Keratinocyte (primary cell): Measurements from ENCODE around the gene UTP14C. TPM values are rescaled to one million over a fixed set of nuclear protein-coding genes. Genes with fewer than 3 reads are reported as not detected.
"Not testable (repeated sequence)": the region's sequence is repeated elsewhere in the genome, so short reads cannot be mapped to it uniquely, and the experiment has no call there.

Source experiments
- DNase-seq: peaks from one replicate; pipeline ENCODE4 v3.0.0-alpha.2; 2011; ENCODE audit warnings: low read depth, missing footprints, low spot score
- FAIRE-seq: peaks from 2 replicates; lab custom pipeline; 2011; peaks lifted over from hg19 to GRCh38; lab: Jason Lieb, UNC
- H2AFZ ChIP-seq: 2 replicates; pipeline ENCODE4 v1.6.0; 2012; ENCODE audit warnings: low read length, control low read depth, inconsistent platforms; ENCODE audit not compliant: control insufficient read depth
- H3K27ac ChIP-seq: 2 replicates; pipeline ENCODE4 v1.5.1; 2011; ENCODE audit warnings: low read length; ENCODE audit not compliant: control insufficient read depth, insufficient read depth
- H3K27me3 ChIP-seq: 3 replicates; pipeline ENCODE4 v1.6.0; 2011; ENCODE audit warnings: low read length; ENCODE audit not compliant: control insufficient read depth, insufficient read depth; ENCODE audit errors: extremely low read depth
- H3K36me3 ChIP-seq, 2 experiments: 2 replicates in 1 of 2; 3 replicates in 1 of 2; pipeline ENCODE4 v1.5.1; 2011; ENCODE audit warnings: low read length in 2 of 2, mild to moderate bottlenecking in 1 of 2; ENCODE audit not compliant: control insufficient read depth in 2 of 2, insufficient read depth in 2 of 2; ENCODE audit errors: extremely low read depth in 1 of 2
- H3K4me1 ChIP-seq: 3 replicates; pipeline ENCODE4 v1.5.1; 2011; ENCODE audit warnings: low read length; ENCODE audit not compliant: control insufficient read depth, insufficient read depth; ENCODE audit errors: extremely low read depth
- H3K4me2 ChIP-seq: 3 replicates; pipeline ENCODE4 v1.6.0; 2011; ENCODE audit warnings: low read depth, low read length; ENCODE audit not compliant: control insufficient read depth, insufficient read depth; ENCODE audit errors: extremely low read depth
- H3K4me3 ChIP-seq, 3 experiments: fragments of 200-600 bp in 1 of 3; sonication (generic) in 1 of 3; 2 replicates in 2 of 3; 3 replicates in 1 of 3; pipeline ENCODE4 v1.5.1; 2011 to 2016; ENCODE audit warnings: low read length in 3 of 3, mild to moderate bottlenecking in 3 of 3, control low read depth in 2 of 3, inconsistent platforms in 1 of 3, low read depth in 1 of 3, mixed read lengths in 1 of 3, mixed run types in 1 of 3, moderate library complexity in 1 of 3; ENCODE audit not compliant: control insufficient read depth in 2 of 3, insufficient read depth in 2 of 3; ENCODE audit errors: extremely low read depth in 1 of 3
- H3K79me2 ChIP-seq: 2 replicates; pipeline ENCODE4 v1.6.0; 2012; ENCODE audit warnings: low read length; ENCODE audit not compliant: control insufficient read depth, insufficient read depth
- H3K9ac ChIP-seq: 3 replicates; pipeline ENCODE4 v1.6.0; 2011; ENCODE audit warnings: low read length; ENCODE audit not compliant: control insufficient read depth, insufficient read depth; ENCODE audit errors: extremely low read depth
- H3K9me1 ChIP-seq: 3 replicates; pipeline ENCODE4 v1.6.0; 2011; ENCODE audit warnings: low read length; ENCODE audit not compliant: control insufficient read depth, insufficient read depth; ENCODE audit errors: extremely low read depth
- H3K9me3 ChIP-seq: 2 replicates; pipeline ENCODE4 v1.5.1; 2012; ENCODE audit warnings: low read depth, low read length; ENCODE audit not compliant: control insufficient read depth
- H4K20me1 ChIP-seq: 3 replicates; pipeline ENCODE4 v1.6.0; 2011; ENCODE audit warnings: low read length; ENCODE audit not compliant: control insufficient read depth, insufficient read depth; ENCODE audit errors: extremely low read depth
- CTCF ChIP-seq, 3 experiments: IDR thresholded peaks in 1 of 3; conservative IDR thresholded peaks in 1 of 3; optimal IDR thresholded peaks in 1 of 3; 2 replicates in 2 of 3; 3 replicates in 1 of 3; pipeline versions ENCODE3 to v1.5.1; 2011; ENCODE audit warnings: low read length in 3 of 3, mild to moderate bottlenecking in 3 of 3, moderate library complexity in 2 of 3, control low read depth in 1 of 3, inconsistent platforms in 1 of 3; ENCODE audit not compliant: insufficient read depth in 2 of 3; ENCODE audit errors: extremely low read depth in 1 of 3
- EZH2 ChIP-seq: IDR thresholded peaks from one replicate; pipeline ENCODE4 v1.6.1; 2012; ENCODE audit warnings: inconsistent platforms, mild to moderate bottlenecking, low read length, moderate library complexity
- dilution Hi-C: fragments of 300-500 bp; cut with MboI; formaldehyde crosslinking; loops from one replicate; pipeline ENCODE4 v1.7.0; 2020; ENCODE audit warnings: low sequenced_read_pairs; ENCODE audit not compliant: extremely low pct_ligation_motif_present
- polyA plus RNA-seq, 5 experiments: library from polyadenylated mRNA; depleted of rRNA in 3 of 5; stranded (reverse) in 3 of 5; stranded (forward) in 1 of 5; unstranded in 1 of 5; fragments of >200 nt; gene quantifications; 1 replicate in 1 of 5; 2 replicates in 3 of 5; 3 replicates in 1 of 5; pipeline versions ENCODE4 v1.2.1 to v1.2.3, GENCODE V29; 2011 to 2012; ENCODE audit warnings: missing spikeins in 2 of 5, low read depth in 1 of 5, low replicate concordance in 1 of 5

UTP14C gene
- polyA plus RNA-seq, 1 donor (not counting 4 experiments of a cell fraction or from before 2014, with no cell fraction given), result 10.8 TPM

GRCh38 chr13:52051400-52051799, 26.9 kb downstream of the UTP14C start:
- Histone ChIP-seq H3K4me1 (no peaks in the 10 kb centered on the region), H3K27ac (no peak overlapping the region), H3K9me1 (no peaks in the 10 kb centered on the region), H3K9me3 (no peaks in the 10 kb centered on the region), H4K20me1 (no peaks in the 10 kb centered on the region), H3K4me2 (no peak overlapping the region), H2AFZ (peak overlapping the region; percentile 26), H3K4me3 (no peak overlapping the region), H3K27me3 (no peaks in the 10 kb centered on the region), H3K9ac (no peak overlapping the region), H3K79me2 (no peaks in the 10 kb centered on the region), H3K36me3 (no peaks in the 10 kb centered on the region)
- FAIRE-seq, result no peak
- no peak for DNase-seq
- dilution Hi-C loops, result no loop called here
- no peak for TF ChIP-seq CTCF (optimal IDR thresholded peaks at IDR 0.05 in 1 of 3, IDR thresholded peaks at IDR 0.05 in 1 of 3, conservative IDR thresholded peaks at IDR 0.05 in 1 of 3; ENCODE audit: extremely low read depth in 1 of 3, insufficient read depth in 2 of 3, low read length in 3 of 3)
- TF ChIP-seq EZH2, result no peak

GRCh38 chr13:52053460-52053859, 29.0 kb downstream of the UTP14C start:
- no peak for FAIRE-seq

GRCh38 chr13:52061064-52061463, 36.6 kb downstream of the UTP14C start:
- DNase-seq, FAIRE-seq, H4K20me1 ChIP-seq, H2AFZ ChIP-seq, H3K9me1 ChIP-seq, H3K4me1 ChIP-seq, H3K36me3 ChIP-seq, H3K27me3 ChIP-seq, H3K27ac ChIP-seq, H3K9ac ChIP-seq, H3K9me3 ChIP-seq, dilution Hi-C loops, H3K79me2 ChIP-seq, H3K4me3 ChIP-seq: not testable (repeated sequence)
- peak overlapping the region; percentile 9 for H3K4me2 ChIP-seq

More at GRCh38 chr13:52053460-52053859, 29.0 kb downstream of the UTP14C start:
- DNase-seq, result no peak
- Histone ChIP-seq H3K9me3 (no peaks in the 10 kb centered on the region), H3K27ac (no peak overlapping the region), H3K4me1 (no peaks in the 10 kb centered on the region), H3K27me3 (no peaks in the 10 kb centered on the region), H3K9ac (no peak overlapping the region), H3K36me3 (no peaks in the 10 kb centered on the region), H2AFZ (no peak overlapping the region), H3K4me2 (no peak overlapping the region), H3K9me1 (no peaks in the 10 kb centered on the region), H3K4me3 (no peak overlapping the region), H3K79me2 (no peaks in the 10 kb centered on the region), H4K20me1 (no peaks in the 10 kb centered on the region)
- dilution Hi-C loops, result no loop called here
- TF ChIP-seq EZH2, result no peak
- TF ChIP-seq CTCF (optimal IDR thresholded peaks at IDR 0.05 in 1 of 3, IDR thresholded peaks at IDR 0.05 in 1 of 3, conservative IDR thresholded peaks at IDR 0.05 in 1 of 3; ENCODE audit: extremely low read depth in 1 of 3, insufficient read depth in 2 of 3, low read length in 3 of 3), result peak in 1 of 3 experiments; percentile 52
